ENCODE data around the gene INHBC. TPM values are rescaled to one million over a fixed set of nuclear protein-coding genes. Genes with fewer than 3 reads are reported as not detected.
"Not testable (repeated sequence)": the region's sequence is repeated elsewhere in the genome, so short reads cannot be mapped to it uniquely, and the experiment has no call there.

INHBC gene
- total and polyA plus RNA-seq, 4 donors: not detected

GRCh38 chr12:57399718-57400463, 34.7 kb upstream of the INHBC start:
- H3K36me3 ChIP-seq (ENCODE audit: control insufficient read depth in 1 of 2, insufficient read depth in 2 of 2, low read length in 1 of 2); DNase-seq; H3K4me3 ChIP-seq (ENCODE audit: low read length in 2 of 2); intact Hi-C loops (cut with DNase I); H3K27ac ChIP-seq (ENCODE audit: low read depth in 1 of 2, low read length in 2 of 2); H3K27me3 ChIP-seq (ENCODE audit: control insufficient read depth in 1 of 2, insufficient read depth in 2 of 2, low read length in 1 of 2); H3K4me1 ChIP-seq (ENCODE audit: control insufficient read depth in 1 of 2, insufficient read depth in 2 of 2, low read length in 2 of 2); ATAC-seq (ENCODE audit: low FRiP score); H3K9me3 ChIP-seq (ENCODE audit: control insufficient read depth, low read length): not testable (repeated sequence)
- WGBS, 2 donors: 89 to 92% methylated on average over 6 of the region's 7 CpGs

DNA sequence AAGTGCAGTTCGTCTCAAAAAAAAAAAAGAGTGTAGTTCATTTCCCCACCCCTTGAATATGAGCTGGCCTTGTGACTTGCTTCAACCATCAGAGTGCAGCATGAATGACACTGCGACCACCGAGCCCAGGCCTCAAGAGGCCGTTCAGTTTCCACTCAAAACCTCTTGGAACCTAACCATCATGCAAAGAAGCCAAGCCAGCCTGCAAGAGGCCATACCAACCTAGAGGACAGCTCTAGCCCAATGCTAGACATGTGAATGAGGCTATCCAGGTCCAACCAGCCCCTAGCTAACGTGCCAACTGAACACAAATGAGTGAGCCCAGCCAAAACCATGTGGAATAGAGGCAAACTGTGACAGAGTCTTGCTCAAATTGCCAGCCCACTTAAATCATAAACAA, 33.4 kb upstream of the INHBC start:
- ATAC-seq (ENCODE audit: low FRiP score) (no peak), DNase-seq (no peak)
- Histone ChIP-seq H3K9me3 (ENCODE audit: control insufficient read depth, low read length) (no peaks in the 10 kb centered on the region), H3K4me1 (ENCODE audit: control insufficient read depth in 1 of 2, insufficient read depth in 2 of 2, low read length in 2 of 2) (peaks cover 0 to 5% of the 10 kb centered on the region in 2 donors), H3K36me3 (ENCODE audit: control insufficient read depth in 1 of 2, insufficient read depth in 2 of 2, low read length in 1 of 2) (no peaks in the 10 kb centered on the region), H3K27ac (ENCODE audit: low read depth in 1 of 2, low read length in 2 of 2) (no peak overlapping the region), H3K4me3 (ENCODE audit: low read length in 2 of 2) (no peak overlapping the region), H3K27me3 (ENCODE audit: control insufficient read depth in 1 of 2, insufficient read depth in 2 of 2, low read length in 1 of 2) (no peaks in the 10 kb centered on the region)
- intact Hi-C loops (cut with DNase I): no loop called here
- 15 to 17% methylated on average over 5 of the region's 5 CpGs for WGBS, 2 donors

DNA sequence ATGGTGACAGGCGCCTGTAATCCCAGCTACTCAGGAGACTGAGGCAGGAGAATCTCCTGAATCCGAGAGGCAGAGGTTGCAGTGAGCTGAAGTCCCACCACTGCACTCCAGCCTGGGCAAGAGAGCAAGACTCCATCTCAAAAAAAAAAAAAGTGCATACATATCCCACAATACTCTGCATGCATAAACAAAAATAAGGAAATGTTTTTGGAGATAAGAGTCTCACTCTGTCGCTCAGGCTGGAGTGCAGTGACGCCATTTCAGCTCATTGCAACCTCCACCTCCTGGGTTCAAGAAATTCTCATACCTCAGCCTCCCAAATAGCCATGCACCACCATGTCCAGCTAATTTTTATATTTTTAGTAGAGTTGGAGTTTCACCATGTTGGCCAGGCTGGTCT, 32.4 kb upstream of the INHBC start:
- H3K4me3 ChIP-seq (ENCODE audit: low read length in 2 of 2); intact Hi-C loops (cut with DNase I); H3K27me3 ChIP-seq (ENCODE audit: control insufficient read depth in 1 of 2, insufficient read depth in 2 of 2, low read length in 1 of 2); H3K4me1 ChIP-seq (ENCODE audit: control insufficient read depth in 1 of 2, insufficient read depth in 2 of 2, low read length in 2 of 2); H3K36me3 ChIP-seq (ENCODE audit: control insufficient read depth in 1 of 2, insufficient read depth in 2 of 2, low read length in 1 of 2); ATAC-seq (ENCODE audit: low FRiP score); DNase-seq; H3K27ac ChIP-seq (ENCODE audit: low read depth in 1 of 2, low read length in 2 of 2); H3K9me3 ChIP-seq (ENCODE audit: control insufficient read depth, low read length): not testable (repeated sequence)
- WGBS, 2 donors: 95% methylated on average over 4 of the region's 4 CpGs

DNA sequence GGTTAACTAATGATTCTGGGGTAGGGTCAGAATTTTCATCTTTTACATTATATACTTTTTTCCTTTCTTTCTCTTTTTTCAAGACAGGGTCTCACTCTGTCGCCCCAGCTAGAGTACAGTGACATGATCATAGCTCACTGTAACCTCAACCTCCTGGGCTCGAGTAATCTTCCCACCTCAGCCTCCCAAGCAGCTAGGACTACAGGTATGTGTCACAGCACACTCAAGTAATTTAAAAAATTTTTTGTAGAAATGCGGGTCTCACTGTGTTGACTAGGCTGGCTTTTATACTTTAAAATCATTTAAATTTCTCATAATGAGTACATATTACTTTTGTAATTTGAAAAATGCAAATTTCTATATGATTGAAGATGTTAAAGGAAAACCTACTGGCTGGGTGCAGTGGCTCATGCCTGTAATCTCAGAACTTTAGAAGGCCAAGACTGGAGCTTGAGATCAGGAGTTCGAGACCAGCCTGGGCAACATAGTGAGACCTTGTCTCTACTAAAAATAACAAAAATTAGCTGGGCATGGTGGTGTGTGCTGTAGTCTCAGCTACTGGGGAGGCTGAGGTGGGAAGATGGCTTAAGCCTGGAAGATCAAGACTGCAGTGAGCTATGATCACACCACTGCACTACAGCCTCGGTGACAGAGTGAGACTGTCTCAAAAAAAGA, 29.5 kb upstream of the INHBC start:
- Histone ChIP-seq H3K9me3 (ENCODE audit: control insufficient read depth, low read length) (no peaks in the 10 kb centered on the region), H3K4me1 (ENCODE audit: control insufficient read depth in 1 of 2, insufficient read depth in 2 of 2, low read length in 2 of 2) (peaks cover 0 to 3% of the 10 kb centered on the region in 2 donors), H3K27ac (ENCODE audit: low read depth in 1 of 2, low read length in 2 of 2) (no peak overlapping the region), H3K27me3 (ENCODE audit: control insufficient read depth in 1 of 2, insufficient read depth in 2 of 2, low read length in 1 of 2) (no peaks in the 10 kb centered on the region), H3K36me3 (ENCODE audit: control insufficient read depth in 1 of 2, insufficient read depth in 2 of 2, low read length in 1 of 2) (no peaks in the 10 kb centered on the region), H3K4me3 (ENCODE audit: low read length in 2 of 2) (no peak overlapping the region)
- intact Hi-C loops (cut with DNase I): no loop called here
- 92 to 96% methylated on average over 5 of the region's 5 CpGs for whole genome bisulfite sequencing, 2 donors
- ATAC-seq (ENCODE audit: low FRiP score) (no peak), DNase-seq (no peak)

DNA sequence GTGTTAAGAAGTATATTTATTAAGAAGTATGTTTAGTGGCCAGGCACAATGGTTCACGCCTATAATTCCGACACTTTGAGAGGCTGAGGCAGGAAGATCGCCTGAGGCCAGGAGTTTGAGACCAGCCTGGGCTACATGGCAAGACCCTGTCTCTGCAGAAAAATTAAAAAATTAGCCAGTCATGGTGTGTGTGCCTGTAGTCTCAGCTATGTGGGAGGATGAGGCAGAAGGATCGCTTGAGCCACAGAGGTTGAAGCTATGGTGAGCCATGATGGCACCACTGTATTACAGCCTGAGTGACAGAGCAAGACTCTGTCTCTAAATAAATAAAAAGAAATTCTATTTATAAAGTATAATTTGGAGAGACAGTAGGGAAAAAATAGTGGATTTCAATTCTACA, 24.1 kb upstream of the INHBC start:
- Histone ChIP-seq H3K36me3 (ENCODE audit: control insufficient read depth in 1 of 2, insufficient read depth in 2 of 2, low read length in 1 of 2) (no peaks in the 10 kb centered on the region), H3K9me3 (ENCODE audit: control insufficient read depth, low read length) (no peaks in the 10 kb centered on the region), H3K27ac (ENCODE audit: low read depth in 1 of 2, low read length in 2 of 2) (no peak overlapping the region), H3K4me3 (ENCODE audit: low read length in 2 of 2) (no peak overlapping the region), H3K4me1 (ENCODE audit: control insufficient read depth in 1 of 2, insufficient read depth in 2 of 2, low read length in 2 of 2) (peaks cover 2 to 3% of the 10 kb centered on the region in 2 donors), H3K27me3 (ENCODE audit: control insufficient read depth in 1 of 2, insufficient read depth in 2 of 2, low read length in 1 of 2) (no peaks in the 10 kb centered on the region)
- WGBS, 2 donors: 98 to 99% methylated on average over 4 of the region's 4 CpGs
- DNase-seq (no peak), ATAC-seq (ENCODE audit: low FRiP score) (no peak)
- intact Hi-C loops (cut with DNase I): no loop called here

- H3K27ac ChIP-seq (ENCODE audit: low read depth in 1 of 2, low read length in 2 of 2); DNase-seq; intact Hi-C loops (cut with DNase I); H3K9me3 ChIP-seq (ENCODE audit: control insufficient read depth, low read length); ATAC-seq (ENCODE audit: low FRiP score); H3K4me3 ChIP-seq (ENCODE audit: low read length in 2 of 2); H3K36me3 ChIP-seq (ENCODE audit: control insufficient read depth in 1 of 2, insufficient read depth in 2 of 2, low read length in 1 of 2); H3K27me3 ChIP-seq (ENCODE audit: control insufficient read depth in 1 of 2, insufficient read depth in 2 of 2, low read length in 1 of 2); H3K4me1 ChIP-seq (ENCODE audit: control insufficient read depth in 1 of 2, insufficient read depth in 2 of 2, low read length in 2 of 2): not testable (repeated sequence)
- 94 to 95% methylated on average over 6 of the region's 6 CpGs for WGBS, 2 donors
Measured at GRCh38 chr12:57414160-57414559, 20.4 kb upstream of the INHBC start.

GRCh38 chr12:57415088-57415487, 19.5 kb upstream of the INHBC start:
- H3K4me1 ChIP-seq (ENCODE audit: control insufficient read depth in 1 of 2, insufficient read depth in 2 of 2, low read length in 2 of 2): peaks cover 2 to 3% of the 10 kb centered on the region in 2 donors
- H3K27me3 ChIP-seq (ENCODE audit: control insufficient read depth in 1 of 2, insufficient read depth in 2 of 2, low read length in 1 of 2): no peaks in the 10 kb centered on the region
- no peaks in the 10 kb centered on the region for H3K36me3 ChIP-seq (ENCODE audit: control insufficient read depth in 1 of 2, insufficient read depth in 2 of 2, low read length in 1 of 2)
- DNase-seq (no peak), ATAC-seq (ENCODE audit: low FRiP score) (no peak)
- WGBS, 2 donors: 52 to 60% methylated on average over 2 of the region's 2 CpGs
- H3K27ac ChIP-seq (ENCODE audit: low read depth in 1 of 2, low read length in 2 of 2): no peak overlapping the region
- intact Hi-C loops (cut with DNase I): no loop called here
- no peaks in the 10 kb centered on the region for H3K9me3 ChIP-seq (ENCODE audit: control insufficient read depth, low read length)
- no peak overlapping the region for H3K4me3 ChIP-seq (ENCODE audit: low read length in 2 of 2)

DNA sequence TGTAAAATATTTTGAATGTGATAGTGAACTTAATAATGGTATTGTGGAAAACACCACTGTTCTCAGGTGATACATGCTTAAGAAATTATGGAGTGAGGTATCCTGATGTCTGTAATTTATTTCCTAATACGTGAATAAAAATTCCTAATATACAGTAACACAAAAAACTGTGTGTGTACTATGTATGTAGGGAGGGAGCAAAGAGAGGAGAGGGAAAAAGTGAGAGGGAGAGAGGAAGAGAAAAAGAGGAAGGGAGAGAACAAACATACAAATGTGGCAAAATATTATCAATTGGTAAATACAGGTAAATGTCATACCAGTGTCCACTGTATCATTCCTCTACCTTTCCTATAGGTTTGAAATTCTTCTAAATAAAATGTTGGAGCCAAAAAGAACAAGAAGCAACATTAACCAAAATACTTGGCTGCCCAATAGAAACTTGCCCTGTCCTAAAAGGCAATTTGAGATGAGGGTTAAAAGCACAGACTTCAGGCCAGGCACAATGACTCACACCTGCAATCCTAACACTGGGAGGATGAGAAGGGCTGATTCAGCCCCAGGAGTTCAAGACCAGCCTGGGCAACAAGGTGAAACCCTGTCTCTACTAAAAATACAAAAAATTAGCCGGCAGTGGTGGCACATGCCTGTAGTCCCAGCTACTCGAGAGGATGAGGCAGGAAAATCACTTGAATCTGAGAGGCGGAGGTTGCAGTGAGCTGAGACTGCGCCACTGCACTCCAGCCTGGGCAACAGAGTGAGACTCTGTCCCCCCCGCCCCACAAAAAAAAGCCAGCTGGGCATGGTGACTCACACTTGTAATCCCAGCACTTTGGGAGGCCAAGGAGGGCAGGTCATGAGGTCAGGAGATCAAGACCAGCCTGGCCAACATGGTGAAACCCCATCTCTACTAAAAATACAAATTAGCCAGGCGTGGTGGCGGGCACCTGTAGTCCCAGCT, 18.3 kb upstream of the INHBC start:
- ATAC-seq (ENCODE audit: low FRiP score): no peak
- H3K4me1 ChIP-seq (ENCODE audit: control insufficient read depth in 1 of 2, insufficient read depth in 2 of 2, low read length in 2 of 2): peaks cover 0 to 3% of the 10 kb centered on the region in 2 donors

More for the DNA sequence above, 18.3 kb upstream of the INHBC start:
- intact Hi-C loops (cut with DNase I): no loop called here
- DNase-seq: no peak
- no peak overlapping the region for H3K4me3 ChIP-seq (ENCODE audit: low read length in 2 of 2)
- H3K27me3 ChIP-seq (ENCODE audit: control insufficient read depth in 1 of 2, insufficient read depth in 2 of 2, low read length in 1 of 2): no peaks in the 10 kb centered on the region
- H3K9me3 ChIP-seq (ENCODE audit: control insufficient read depth, low read length): no peaks in the 10 kb centered on the region
- H3K27ac ChIP-seq (ENCODE audit: low read depth in 1 of 2, low read length in 2 of 2): no peak overlapping the region
- H3K36me3 ChIP-seq (ENCODE audit: control insufficient read depth in 1 of 2, insufficient read depth in 2 of 2, low read length in 1 of 2): no peaks in the 10 kb centered on the region
- WGBS, 2 donors: 87 to 88% methylated on average over 8 of the region's 8 CpGs
